ENCODE measurements around the gene IRAK3. TPM values are rescaled to one million over a fixed set of nuclear protein-coding genes. Genes with fewer than 3 reads are reported as not detected.
A peak's percentile ranks its signal among the peaks of the same experiment; 100 is the strongest.

IRAK3 gene
- total RNA-seq, 3 donors from 2014 or later (not counting 1 experiment from before 2014, with no cell fraction given): 3.7 to 9.9 (median 9.2) TPM

DNA sequence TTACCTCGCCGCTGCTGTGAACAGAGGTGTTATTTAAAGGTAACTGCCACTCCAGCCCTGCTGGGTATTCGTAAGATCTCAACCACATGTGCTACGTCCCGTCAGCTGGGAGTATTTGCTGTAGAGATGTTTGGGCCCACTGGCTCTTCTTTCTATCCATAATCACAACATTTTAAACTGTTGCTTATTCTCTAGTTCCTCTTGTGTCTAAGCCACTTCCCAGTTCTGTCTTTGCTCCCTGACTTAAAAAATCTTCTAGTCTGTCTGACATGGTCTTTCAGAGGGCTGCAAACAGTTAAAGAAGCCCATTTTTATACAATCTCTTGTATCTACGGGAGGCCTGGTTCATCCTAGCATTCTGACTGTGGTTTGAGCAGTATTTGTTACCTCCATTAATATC, 80.1 kb downstream of the IRAK3 start:
- intact Hi-C loops (cut with micrococcal nuclease): loop anchor here (1.0 to 2.0 kb wide), 2 partner anchors 140 to 426 kb away; no protein-coding TSS in a partner anchor
- 94% methylated on average over 5 of the region's 6 CpGs for WGBS (ENCODE audit: insufficient coverage)
- no peak for ATAC-seq
- no peak overlapping the region for H3K27ac Mint-ChIP-seq
- no peaks in the 10 kb centered on the region for H3K9me3 Mint-ChIP-seq
- no peaks in the 10 kb centered on the region for H3K4me1 Mint-ChIP-seq
- H3K9me3 ChIP-seq (ENCODE audit: control insufficient read depth, insufficient read depth, low read length): no peaks in the 10 kb centered on the region
- no peak for DNase-seq
- H3K36me3 Mint-ChIP-seq: no peaks in the 10 kb centered on the region
- H3K4me3 Mint-ChIP-seq: no peak overlapping the region
- TF ChIP-seq, protein P1, sequence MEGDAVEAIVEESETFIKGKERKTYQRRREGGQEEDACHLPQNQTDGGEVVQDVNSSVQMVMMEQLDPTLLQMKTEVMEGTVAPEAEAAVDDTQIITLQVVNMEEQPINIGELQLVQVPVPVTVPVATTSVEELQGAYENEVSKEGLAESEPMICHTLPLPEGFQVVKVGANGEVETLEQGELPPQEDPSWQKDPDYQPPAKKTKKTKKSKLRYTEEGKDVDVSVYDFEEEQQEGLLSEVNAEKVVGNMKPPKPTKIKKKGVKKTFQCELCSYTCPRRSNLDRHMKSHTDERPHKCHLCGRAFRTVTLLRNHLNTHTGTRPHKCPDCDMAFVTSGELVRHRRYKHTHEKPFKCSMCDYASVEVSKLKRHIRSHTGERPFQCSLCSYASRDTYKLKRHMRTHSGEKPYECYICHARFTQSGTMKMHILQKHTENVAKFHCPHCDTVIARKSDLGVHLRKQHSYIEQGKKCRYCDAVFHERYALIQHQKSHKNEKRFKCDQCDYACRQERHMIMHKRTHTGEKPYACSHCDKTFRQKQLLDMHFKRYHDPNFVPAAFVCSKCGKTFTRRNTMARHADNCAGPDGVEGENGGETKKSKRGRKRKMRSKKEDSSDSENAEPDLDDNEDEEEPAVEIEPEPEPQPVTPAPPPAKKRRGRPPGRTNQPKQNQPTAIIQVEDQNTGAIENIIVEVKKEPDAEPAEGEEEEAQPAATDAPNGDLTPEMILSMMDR (IDR thresholded peaks at IDR 0.05): no peak
- H3K27ac ChIP-seq (ENCODE audit: low read length): no peak overlapping the region
- no peaks in the 10 kb centered on the region for H3K4me1 ChIP-seq (ENCODE audit: control insufficient read depth, insufficient read depth, low read length)
- H3K4me3 ChIP-seq (ENCODE audit: low read length): no peak overlapping the region
- H3K27me3 ChIP-seq (ENCODE audit: control insufficient read depth, insufficient read depth, low read length): no peaks in the 10 kb centered on the region
- no peaks in the 10 kb centered on the region for H3K27me3 Mint-ChIP-seq (ENCODE audit: low read depth in 2 of 2)
- H3K36me3 ChIP-seq (ENCODE audit: control insufficient read depth, insufficient read depth, low read length): no peaks in the 10 kb centered on the region

DNA sequence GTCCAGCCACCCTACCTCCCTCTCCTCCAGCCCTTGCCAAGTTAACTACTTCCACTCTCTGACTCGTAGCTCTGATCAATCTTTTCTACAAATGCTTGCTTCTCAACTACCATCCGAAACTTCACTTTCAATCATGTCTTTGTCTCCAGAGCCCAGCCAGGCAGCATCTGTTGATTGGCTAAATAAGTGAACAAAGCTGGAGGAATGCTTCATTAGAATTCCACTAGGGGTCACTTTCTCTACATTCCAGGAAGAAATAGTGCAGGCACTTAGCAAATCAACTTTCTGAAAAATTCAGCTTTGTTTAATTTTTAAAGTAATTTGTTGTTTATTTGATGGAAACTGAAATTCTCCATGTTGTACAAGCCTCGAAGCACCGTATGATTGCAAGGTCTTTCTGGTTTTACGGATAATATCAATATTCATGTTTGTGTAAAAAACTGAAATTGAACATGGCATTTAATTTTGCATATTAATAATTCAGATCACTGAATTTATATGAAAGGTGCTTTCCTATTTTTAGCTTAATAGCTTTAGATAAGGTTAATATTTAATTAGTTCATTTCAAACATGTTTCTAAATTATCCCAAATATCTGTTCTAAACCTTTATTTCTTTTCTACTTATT, 80.9 kb downstream of the IRAK3 start:
- H3K27me3 Mint-ChIP-seq (ENCODE audit: low read depth in 2 of 2): no peaks in the 10 kb centered on the region
- H3K4me3 ChIP-seq (ENCODE audit: low read length): no peak overlapping the region
- no peaks in the 10 kb centered on the region for H3K36me3 Mint-ChIP-seq
- no peaks in the 10 kb centered on the region for H3K36me3 ChIP-seq (ENCODE audit: control insufficient read depth, insufficient read depth, low read length)
- no peaks in the 10 kb centered on the region for H3K4me1 ChIP-seq (ENCODE audit: control insufficient read depth, insufficient read depth, low read length)
- no peak overlapping the region for H3K27ac ChIP-seq (ENCODE audit: low read length)
- H3K4me3 Mint-ChIP-seq: no peak overlapping the region
- TF ChIP-seq, protein P1 (IDR thresholded peaks at IDR 0.05): peak; percentile 62
- no peaks in the 10 kb centered on the region for H3K9me3 Mint-ChIP-seq
- DNase-seq (peak in 1 of 2 donors; percentile 68), ATAC-seq (peak in 2 of 3 donors; percentile 50 to 65)
- no peaks in the 10 kb centered on the region for H3K4me1 Mint-ChIP-seq
- no peaks in the 10 kb centered on the region for H3K27me3 ChIP-seq (ENCODE audit: control insufficient read depth, insufficient read depth, low read length)
- no peaks in the 10 kb centered on the region for H3K9me3 ChIP-seq (ENCODE audit: control insufficient read depth, insufficient read depth, low read length)
- intact Hi-C loops (cut with micrococcal nuclease): loop anchor here (1.0 to 2.0 kb wide), 3 partner anchors 139 to 591 kb away; no protein-coding TSS in a partner anchor
- whole genome bisulfite sequencing (ENCODE audit: insufficient coverage): 61% methylated on average over 2 of the region's 5 CpGs
- H3K27ac Mint-ChIP-seq: no peak overlapping the region

GRCh38 chr12:66270613-66271012, 81.6 kb downstream of the IRAK3 start:
- no peaks in the 10 kb centered on the region for H3K27me3 ChIP-seq (ENCODE audit: control insufficient read depth, insufficient read depth, low read length)
- no peaks in the 10 kb centered on the region for H3K9me3 Mint-ChIP-seq
- H3K36me3 ChIP-seq (ENCODE audit: control insufficient read depth, insufficient read depth, low read length): no peaks in the 10 kb centered on the region
- no peaks in the 10 kb centered on the region for H3K4me1 ChIP-seq (ENCODE audit: control insufficient read depth, insufficient read depth, low read length)
- no peaks in the 10 kb centered on the region for H3K36me3 Mint-ChIP-seq
- DNase-seq: no peak
- intact Hi-C loops (cut with micrococcal nuclease): loop anchor here (2.0 kb wide), 1 partner anchor 590 kb away; no protein-coding TSS in a partner anchor
- WGBS (ENCODE audit: insufficient coverage): 81% methylated on average over 1 of the region's 1 CpG
- TF ChIP-seq, protein P1 (IDR thresholded peaks at IDR 0.05): no peak
- H3K27ac Mint-ChIP-seq: no peak overlapping the region
- H3K27ac ChIP-seq (ENCODE audit: low read length): no peak overlapping the region
- ATAC-seq: no peak
- no peaks in the 10 kb centered on the region for H3K4me1 Mint-ChIP-seq
- H3K27me3 Mint-ChIP-seq (ENCODE audit: low read depth in 2 of 2): no peaks in the 10 kb centered on the region
- no peak overlapping the region for H3K4me3 ChIP-seq (ENCODE audit: low read length)
- no peaks in the 10 kb centered on the region for H3K9me3 ChIP-seq (ENCODE audit: control insufficient read depth, insufficient read depth, low read length)
- H3K4me3 Mint-ChIP-seq: no peak overlapping the region

DNA sequence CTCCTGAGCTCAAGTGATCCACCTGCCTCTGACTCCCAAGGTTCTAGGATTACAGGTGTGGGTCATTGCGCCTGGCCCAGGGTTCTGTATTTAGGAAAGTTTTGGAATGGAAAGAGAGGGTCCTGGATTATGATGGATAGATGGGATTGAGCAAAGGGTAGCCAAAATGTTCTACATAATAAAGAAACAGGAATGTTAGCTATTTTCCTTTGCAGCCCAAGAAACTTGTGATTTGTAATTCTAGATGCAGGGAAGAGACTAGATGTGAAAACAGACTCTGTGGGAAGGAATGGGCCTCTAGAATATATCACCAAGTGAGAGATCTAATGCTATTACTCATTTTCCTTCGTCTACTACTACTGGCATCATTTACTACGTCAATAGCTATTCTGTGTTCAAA, 83.6 kb downstream of the IRAK3 start:
- H3K4me3 Mint-ChIP-seq: no peak overlapping the region
- peaks cover 0 to 3% of the 10 kb centered on the region in 2 donors for H3K27me3 Mint-ChIP-seq (ENCODE audit: low read depth in 2 of 2)
- H3K27me3 ChIP-seq (ENCODE audit: control insufficient read depth, insufficient read depth, low read length): no peaks in the 10 kb centered on the region
- no peaks in the 10 kb centered on the region for H3K36me3 ChIP-seq (ENCODE audit: control insufficient read depth, insufficient read depth, low read length)
- DNase-seq (no peak), ATAC-seq (no peak)
- no peak overlapping the region for H3K27ac ChIP-seq (ENCODE audit: low read length)
- 67% methylated on average over 3 of the region's 3 CpGs for WGBS (ENCODE audit: insufficient coverage)
- H3K27ac Mint-ChIP-seq: no peak overlapping the region
- no peaks in the 10 kb centered on the region for H3K9me3 Mint-ChIP-seq
- H3K4me1 Mint-ChIP-seq: no peaks in the 10 kb centered on the region
- H3K9me3 ChIP-seq (ENCODE audit: control insufficient read depth, insufficient read depth, low read length): no peaks in the 10 kb centered on the region
- H3K4me3 ChIP-seq (ENCODE audit: low read length): no peak overlapping the region
- no peaks in the 10 kb centered on the region for H3K4me1 ChIP-seq (ENCODE audit: control insufficient read depth, insufficient read depth, low read length)
- intact Hi-C loops (cut with micrococcal nuclease): no loop called here
- H3K36me3 Mint-ChIP-seq: no peaks in the 10 kb centered on the region
- TF ChIP-seq, protein P1 (IDR thresholded peaks at IDR 0.05): no peak

All from natural killer cell (primary cell).